ENCODE measurements around the gene HOOK2. TPM values are rescaled to one million over a fixed set of nuclear protein-coding genes. Genes with fewer than 3 reads are reported as not detected.
A peak's percentile ranks its signal among the peaks of the same experiment; 100 is the strongest.

The HOOK2 gene
- total and polyA plus RNA-seq, 9 of the 15 experiments (the other 6 are each of a cell fraction or from before 2014, with no cell fraction given): 1.3 to 17.2 (median 9.9) TPM

- peak; percentile 93 for TF ChIP-seq REST (IDR thresholded peaks at IDR 0.05; ENCODE audit: borderline replicate concordance)
- peak; percentile 42; the same call in 1 of the 2 replicates for TF ChIP-seq REST (CRISPR knock-in tag; IDR thresholded peaks at IDR 0.05; ENCODE audit: low read depth)
- peak; percentile 52 for TF ChIP-seq GABPB1 (CRISPR knock-in tag; IDR thresholded peaks at IDR 0.05)
- TF ChIP-seq CTBP1 (IDR thresholded peaks at IDR 0.05; ENCODE audit: borderline replicate concordance): peak; percentile 39; the same call in 1 of the 2 replicates
- TF ChIP-seq SPI1 (IDR thresholded peaks at IDR 0.05; ENCODE audit: borderline replicate concordance, low read depth, low read length): no peak
- no peak for TF ChIP-seq DPF2 (IDR thresholded peaks at IDR 0.05)
- 0 out of 2 replicates have a peak, but pooled peaks have one; percentile 32 for TF ChIP-seq HDGF (IDR thresholded peaks at IDR 0.05)
- TF ChIP-seq XRCC5 (IDR thresholded peaks at IDR 0.05; ENCODE audit: low read depth, low read length): peak; percentile 86
- no peak for TF ChIP-seq FUS (optimal IDR thresholded peaks at IDR 0.05; ENCODE audit: low read depth, low read length)
- TF ChIP-seq, protein P1, sequence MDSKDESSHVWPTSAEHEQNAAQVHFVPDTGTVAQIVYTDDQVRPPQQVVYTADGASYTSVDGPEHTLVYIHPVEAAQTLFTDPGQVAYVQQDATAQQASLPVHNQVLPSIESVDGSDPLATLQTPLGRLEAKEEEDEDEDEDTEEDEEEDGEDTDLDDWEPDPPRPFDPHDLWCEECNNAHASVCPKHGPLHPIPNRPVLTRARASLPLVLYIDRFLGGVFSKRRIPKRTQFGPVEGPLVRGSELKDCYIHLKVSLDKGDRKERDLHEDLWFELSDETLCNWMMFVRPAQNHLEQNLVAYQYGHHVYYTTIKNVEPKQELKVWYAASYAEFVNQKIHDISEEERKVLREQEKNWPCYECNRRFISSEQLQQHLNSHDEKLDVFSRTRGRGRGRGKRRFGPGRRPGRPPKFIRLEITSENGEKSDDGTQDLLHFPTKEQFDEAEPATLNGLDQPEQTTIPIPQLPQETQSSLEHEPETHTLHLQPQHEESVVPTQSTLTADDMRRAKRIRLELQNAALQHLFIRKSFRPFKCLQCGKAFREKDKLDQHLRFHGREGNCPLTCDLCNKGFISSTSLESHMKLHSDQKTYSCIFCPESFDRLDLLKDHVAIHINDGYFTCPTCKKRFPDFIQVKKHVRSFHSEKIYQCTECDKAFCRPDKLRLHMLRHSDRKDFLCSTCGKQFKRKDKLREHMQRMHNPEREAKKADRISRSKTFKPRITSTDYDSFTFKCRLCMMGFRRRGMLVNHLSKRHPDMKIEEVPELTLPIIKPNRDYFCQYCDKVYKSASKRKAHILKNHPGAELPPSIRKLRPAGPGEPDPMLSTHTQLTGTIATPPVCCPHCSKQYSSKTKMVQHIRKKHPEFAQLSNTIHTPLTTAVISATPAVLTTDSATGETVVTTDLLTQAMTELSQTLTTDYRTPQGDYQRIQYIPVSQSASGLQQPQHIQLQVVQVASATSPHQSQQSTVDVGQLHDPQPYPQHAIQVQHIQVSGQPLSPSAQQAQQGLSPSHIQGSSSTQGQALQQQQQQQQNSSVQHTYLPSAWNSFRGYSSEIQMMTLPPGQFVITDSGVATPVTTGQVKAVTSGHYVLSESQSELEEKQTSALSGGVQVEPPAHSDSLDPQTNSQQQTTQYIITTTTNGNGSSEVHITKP (IDR thresholded peaks at IDR 0.05; ENCODE audit: partially characterized antibody): peak; percentile 42
- peak; percentile 85 for TF ChIP-seq CC2D1A (IDR thresholded peaks at IDR 0.05)
- no peak for TF ChIP-seq PATZ1 (CRISPR knock-in tag; IDR thresholded peaks at IDR 0.05; ENCODE audit: borderline replicate concordance)
- no peak for TF ChIP-seq PTRF (tag; IDR thresholded peaks at IDR 0.05)
- TF ChIP-seq EWSR1 (IDR thresholded peaks at IDR 0.05; ENCODE audit: borderline replicate concordance, low read depth, partially characterized antibody): no peak
These were observed 21.1 kb upstream of the HOOK2 start (continued) for GRCh38 chr19:12796146-12797071.
